Prostate gland (tissue), 2 donors: ENCODE measurements around the gene YTHDC1.

ENCODE experiments used
- POLR2AphosphoS5 ChIP-seq: sonication (generic); formaldehyde crosslinking; IDR thresholded peaks from one replicate; pipeline ENCODE4 v1.6.1; 2017; ENCODE audit warnings: antibody characterized with exemption
- TF ChIP-seq, protein P1 (sequence below), 4 experiments: fragments of 200-600 bp in 2 of 4; fragments of 450-650 bp in 2 of 4; sonication (generic) in 2 of 4; IDR thresholded peaks; 1 replicate in 3 of 4; 2 replicates in 1 of 4; pipeline ENCODE4 v1.5.1; 2016 to 2019; ENCODE audit warnings: antibody characterized with exemption in 4 of 4, mild to moderate bottlenecking in 2 of 4, moderate library complexity in 2 of 4

DNA sequence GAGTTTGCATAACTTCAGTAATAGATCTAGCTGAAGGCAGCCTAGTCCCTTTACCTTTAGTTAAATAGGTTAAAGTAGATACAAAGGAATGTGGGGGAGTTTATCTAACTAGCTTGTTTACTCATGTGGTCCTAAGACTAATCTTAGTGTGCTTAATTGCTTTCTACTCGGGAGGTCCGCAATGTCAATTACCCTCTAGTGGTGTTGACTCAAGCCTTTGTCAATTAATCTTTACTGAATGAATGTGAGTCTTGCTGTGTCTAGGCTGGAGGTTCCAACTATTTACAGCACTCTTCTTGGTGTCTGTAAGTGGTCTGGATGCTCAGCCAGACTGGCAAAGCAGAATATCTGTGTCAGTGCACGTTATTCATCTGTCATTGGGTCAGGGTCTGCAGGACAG lies 17.9 kb upstream of the YTHDC1 start:
- TF ChIP-seq, protein P1, sequence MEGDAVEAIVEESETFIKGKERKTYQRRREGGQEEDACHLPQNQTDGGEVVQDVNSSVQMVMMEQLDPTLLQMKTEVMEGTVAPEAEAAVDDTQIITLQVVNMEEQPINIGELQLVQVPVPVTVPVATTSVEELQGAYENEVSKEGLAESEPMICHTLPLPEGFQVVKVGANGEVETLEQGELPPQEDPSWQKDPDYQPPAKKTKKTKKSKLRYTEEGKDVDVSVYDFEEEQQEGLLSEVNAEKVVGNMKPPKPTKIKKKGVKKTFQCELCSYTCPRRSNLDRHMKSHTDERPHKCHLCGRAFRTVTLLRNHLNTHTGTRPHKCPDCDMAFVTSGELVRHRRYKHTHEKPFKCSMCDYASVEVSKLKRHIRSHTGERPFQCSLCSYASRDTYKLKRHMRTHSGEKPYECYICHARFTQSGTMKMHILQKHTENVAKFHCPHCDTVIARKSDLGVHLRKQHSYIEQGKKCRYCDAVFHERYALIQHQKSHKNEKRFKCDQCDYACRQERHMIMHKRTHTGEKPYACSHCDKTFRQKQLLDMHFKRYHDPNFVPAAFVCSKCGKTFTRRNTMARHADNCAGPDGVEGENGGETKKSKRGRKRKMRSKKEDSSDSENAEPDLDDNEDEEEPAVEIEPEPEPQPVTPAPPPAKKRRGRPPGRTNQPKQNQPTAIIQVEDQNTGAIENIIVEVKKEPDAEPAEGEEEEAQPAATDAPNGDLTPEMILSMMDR (IDR thresholded peaks at IDR 0.05) = no peak
- TF ChIP-seq POLR2AphosphoS5 = no peak
